Amniotic epithelial cell (primary cell): Measurements from ENCODE around the gene METAP2.
A peak's percentile ranks its signal among the peaks of the same experiment; 100 is the strongest.
"Not testable (repeated sequence)": the region's sequence is repeated elsewhere in the genome, so short reads cannot be mapped to it uniquely, and the experiment has no call there.

ENCODE experiments used
- DNase-seq: peaks from one replicate; pipeline ENCODE4 v3.0.0-alpha.2; 2010; ENCODE audit warnings: low read depth

The METAP2 gene

GRCh38 chr12:95463050-95463449 is 10.9 kb upstream of the METAP2 start:
- no peak for DNase-seq

- not testable (repeated sequence) for DNase-seq
Measured at GRCh38 chr12:95463776-95464175, 10.2 kb upstream of the METAP2 start.

- DNase-seq = no peak
Measured at GRCh38 chr12:95465275-95465674, 8.7 kb upstream of the METAP2 start.

- DNase-seq = no peak
Measured at GRCh38 chr12:95470300-95470699, 3.7 kb upstream of the METAP2 start.

- peak; percentile 39 for DNase-seq
Measured at GRCh38 chr12:95473231-95473883, 595 bp upstream of the METAP2 start.

- no peak for DNase-seq
Measured at GRCh38 chr12:95474660-95474958, 657 bp downstream of the METAP2 start.

GRCh38 chr12:95480230-95480629 is 6.3 kb downstream of the METAP2 start:
- DNase-seq = peak; percentile 28

GRCh38 chr12:95481072-95481471 is 7.1 kb downstream of the METAP2 start:
- DNase-seq = no peak

- DNase-seq = no peak
Measured at GRCh38 chr12:95481888-95482287, 7.9 kb downstream of the METAP2 start.

- DNase-seq = not testable (repeated sequence)
Measured at GRCh38 chr12:95482564-95482963, 8.6 kb downstream of the METAP2 start.

GRCh38 chr12:95484524-95484923 is 10.6 kb downstream of the METAP2 start:
- DNase-seq = peak; percentile 59

- peak; percentile 51 for DNase-seq
Measured at GRCh38 chr12:95487024-95487423, 13.1 kb downstream of the METAP2 start.

GRCh38 chr12:95492462-95492861 is 18.5 kb downstream of the METAP2 start:
- no peak for DNase-seq

GRCh38 chr12:95494888-95495287 is 20.9 kb downstream of the METAP2 start:
- DNase-seq = no peak

GRCh38 chr12:95495433-95495832 is 21.5 kb downstream of the METAP2 start:
- no peak for DNase-seq

- DNase-seq = no peak
Measured at GRCh38 chr12:95497031-95497430, 23.1 kb downstream of the METAP2 start.

GRCh38 chr12:95498968-95499367 is 25.0 kb downstream of the METAP2 start:
- no peak for DNase-seq

GRCh38 chr12:95499772-95500171 is 25.8 kb downstream of the METAP2 start:
- no peak for DNase-seq

- no peak for DNase-seq
Measured at GRCh38 chr12:95504140-95504539, 30.2 kb downstream of the METAP2 start.

GRCh38 chr12:95505039-95505438 is 31.1 kb downstream of the METAP2 start:
- no peak for DNase-seq

GRCh38 chr12:95506707-95507523 is 33.0 kb downstream of the METAP2 start:
- no peak for DNase-seq

- DNase-seq = no peak
Measured at GRCh38 chr12:95509300-95509699, 35.3 kb downstream of the METAP2 start.

- DNase-seq = no peak
Measured at GRCh38 chr12:95511977-95512376, 38.0 kb downstream of the METAP2 start.

GRCh38 chr12:95513599-95513998 is 39.6 kb downstream of the METAP2 start:
- no peak for DNase-seq
